ENCODE data around the gene TF. TPM values are rescaled to one million over a fixed set of nuclear protein-coding genes. Genes with fewer than 3 reads are reported as not detected.

The TF gene
- polyA plus RNA-seq, 1 of the 3 experiments (the other 2 are of a cell fraction): 0.08 TPM

GRCh38 chr3:133717424-133717823 lies 28.8 kb upstream of the TF start:
- H3K36me3 ChIP-seq (replicated peaks in 1 of 2; ENCODE audit: control insufficient read depth in 1 of 2, insufficient read depth in 2 of 2, low read length in 1 of 2): no peaks in the 10 kb centered on the region
- no peaks in the 10 kb centered on the region for H3K9me3 ChIP-seq
- no peak overlapping the region for H3K27ac ChIP-seq (ENCODE audit: low read depth in 2 of 2, low read length in 1 of 2)
- H3F3A ChIP-seq (replicated peaks; ENCODE audit: insufficient read depth): no peaks in the 10 kb centered on the region
- 40% methylated on average over 3 of the region's 3 CpGs for WGBS (ENCODE audit: low lambda C conversion rate)
- H3K9ac ChIP-seq: no peak overlapping the region
- no peaks in the 10 kb centered on the region for H4K20me1 ChIP-seq (ENCODE audit: insufficient read depth)
- no peaks in the 10 kb centered on the region; the same call in 1 of the 2 replicates for H3K27me3 ChIP-seq (ENCODE audit: insufficient read depth)
- H3K4me3 ChIP-seq (ENCODE audit: low read depth in 2 of 2, low read length in 1 of 2): no peak overlapping the region
- CTCF ChIA-PET: no interaction called here
- POLR2A ChIA-PET: no interaction called here
- no peak overlapping the region for H3K4me2 ChIP-seq
- no peak overlapping the region for H2AFZ ChIP-seq (ENCODE audit: low read depth)
- no peaks in the 10 kb centered on the region for H3K79me2 ChIP-seq (ENCODE audit: insufficient read depth)
- no peaks in the 10 kb centered on the region for H3K9me2 ChIP-seq
- H3K4me1 ChIP-seq (ENCODE audit: control insufficient read depth in 1 of 2, insufficient read depth in 2 of 2, low read depth in 1 of 2, low read length in 1 of 2): no peaks in the 10 kb centered on the region
- TF ChIP-seq PBX3 (IDR thresholded peaks at IDR 0.05): no peak
- TF ChIP-seq JUND (IDR thresholded peaks at IDR 0.05): no peak
- no peak for TF ChIP-seq FOXJ3 (CRISPR knock-in tag; IDR thresholded peaks at IDR 0.05)
- TF ChIP-seq RCOR1 (IDR thresholded peaks at IDR 0.05; ENCODE audit: low read length): no peak
- TF ChIP-seq SMC3 (IDR thresholded peaks at IDR 0.05; ENCODE audit: low read depth, low read length): no peak
- DNase-seq: no peak

GRCh38 chr3:133722935-133723334 lies 23.3 kb upstream of the TF start:
- no peak for DNase-seq
- no peak overlapping the region for H2AFZ ChIP-seq (ENCODE audit: low read depth)
- no peak overlapping the region for H3K9ac ChIP-seq
- H3K4me1 ChIP-seq (ENCODE audit: control insufficient read depth in 1 of 2, insufficient read depth in 2 of 2, low read depth in 1 of 2, low read length in 1 of 2): no peaks in the 10 kb centered on the region
- H4K20me1 ChIP-seq (ENCODE audit: insufficient read depth): no peaks in the 10 kb centered on the region
- ChIA-PET CTCF (interaction anchor here (0.7 to 1.3 kb wide), 2 partner anchors 13 to 145 kb away, joined by 3 to 4 read pairs; no protein-coding TSS in a partner anchor), POLR2A (no interaction called here)
- H3K9me3 ChIP-seq: no peaks in the 10 kb centered on the region
- H3K9me2 ChIP-seq: no peaks in the 10 kb centered on the region
- no peak overlapping the region for H3K4me3 ChIP-seq (ENCODE audit: low read depth in 2 of 2, low read length in 1 of 2)
- no peaks in the 10 kb centered on the region for H3K79me2 ChIP-seq (ENCODE audit: insufficient read depth)
- no peaks in the 10 kb centered on the region for H3F3A ChIP-seq (replicated peaks; ENCODE audit: insufficient read depth)
- H3K27ac ChIP-seq (ENCODE audit: low read depth in 2 of 2, low read length in 1 of 2): no peak overlapping the region
- H3K4me2 ChIP-seq: no peak overlapping the region
- H3K27me3 ChIP-seq (ENCODE audit: insufficient read depth): no peaks in the 10 kb centered on the region
- TF ChIP-seq TAF1 (IDR thresholded peaks at IDR 0.05; ENCODE audit: borderline replicate concordance, low read depth, low read length): no peak
- no peak for TF ChIP-seq RAD21 (IDR thresholded peaks at IDR 0.05; ENCODE audit: low read length)
- no peak for TF ChIP-seq MAX (IDR thresholded peaks at IDR 0.05; ENCODE audit: low read depth)
- TF ChIP-seq USF1 (IDR thresholded peaks at IDR 0.05; ENCODE audit: borderline replicate concordance, low read depth): no peak
- no peak for TF ChIP-seq POLR2AphosphoS5 (IDR thresholded peaks at IDR 0.05; ENCODE audit: low read depth, low read length)
- TF ChIP-seq FOXM1 (IDR thresholded peaks at IDR 0.05; ENCODE audit: low read depth): no peak
- no peak for TF ChIP-seq GABPA (IDR thresholded peaks at IDR 0.05; ENCODE audit: low read depth)
- TF ChIP-seq RXRA (IDR thresholded peaks at IDR 0.05; ENCODE audit: borderline replicate concordance, low read depth): no peak
- no peak for TF ChIP-seq EP300 (IDR thresholded peaks at IDR 0.05; ENCODE audit: borderline replicate concordance in 1 of 2, low read depth in 1 of 2, low read length in 1 of 2)
- TF ChIP-seq TEAD4 (IDR thresholded peaks at IDR 0.05; ENCODE audit: borderline replicate concordance, insufficient read depth): no peak
- no peaks in the 10 kb centered on the region for H3K36me3 ChIP-seq (replicated peaks in 1 of 2; ENCODE audit: control insufficient read depth in 1 of 2, insufficient read depth in 2 of 2, low read length in 1 of 2)
